GM12878 (cell line): ENCODE data around the gene NLGN1.

Source experiments
- BMI1 ChIP-seq: fragments of 450-650 bp; IDR thresholded peaks from 2 replicates; pipeline ENCODE4 v1.6.1; 2016; ENCODE audit warnings: mild to moderate bottlenecking, moderate library complexity, borderline replicate concordance
- CTCF ChIP-seq, 3 experiments: IDR thresholded peaks in 2 of 3; conservative IDR thresholded peaks in 1 of 3; 2 replicates each; pipeline ENCODE4 v1.5.1; 2011; ENCODE audit warnings: low read depth in 3 of 3, low read length in 3 of 3, mild to moderate bottlenecking in 3 of 3, control low read depth in 2 of 3, moderate library complexity in 2 of 3, inconsistent platforms in 1 of 3, mixed read lengths in 1 of 3; ENCODE audit not compliant: control insufficient read depth in 2 of 3, insufficient read depth in 1 of 3; ENCODE audit errors: extremely low read depth in 1 of 3
- EP300 ChIP-seq, 2 experiments: fragments of 150-350 bp in 1 of 2; IDR thresholded peaks; 2 replicates each; pipeline ENCODE4 v1.6.1; 2011 to 2012; ENCODE audit warnings: low read depth in 2 of 2, low read length in 2 of 2, borderline replicate concordance in 1 of 2, improper control_type of control experiment in 1 of 2, inconsistent platforms in 1 of 2; ENCODE audit not compliant: control insufficient read depth in 1 of 2
- JUNB ChIP-seq: IDR thresholded peaks from 2 replicates; pipeline ENCODE4 v1.6.1; 2016; ENCODE audit warnings: antibody characterized with exemption, mild to moderate bottlenecking
- NKRF ChIP-seq: fragments of 450-650 bp; conservative IDR thresholded peaks from 2 replicates; pipeline ENCODE4 v1.6.1; 2017; ENCODE audit warnings: mild to moderate bottlenecking, moderate library complexity
- RFX5 ChIP-seq: IDR thresholded peaks from 2 replicates; pipeline ENCODE4 v1.6.1; 2011; ENCODE audit warnings: low read depth, low read length, improper control_type of control experiment
- ZBED1 ChIP-seq: IDR thresholded peaks from 2 replicates; pipeline ENCODE4 v1.6.1; 2016; ENCODE audit warnings: borderline replicate concordance

GRCh38 chr3:173930251-173930650 lies 532.7 kb downstream of the NLGN1 start:
- TF ChIP-seq JUNB: no peak
- no peak for TF ChIP-seq EP300 (IDR thresholded peaks at IDR 0.05; ENCODE audit: borderline replicate concordance in 1 of 2, control insufficient read depth in 1 of 2, low read depth in 2 of 2, low read length in 2 of 2)
- TF ChIP-seq CTCF (IDR thresholded peaks at IDR 0.05 in 2 of 3, conservative IDR thresholded peaks at IDR 0.05 in 1 of 3; ENCODE audit: control insufficient read depth in 2 of 3, extremely low read depth in 1 of 3, insufficient read depth in 1 of 3, low read depth in 3 of 3, low read length in 3 of 3): no peak
- TF ChIP-seq NKRF: no peak
- no peak for TF ChIP-seq ZBED1
- no peak for TF ChIP-seq BMI1
- no peak for TF ChIP-seq RFX5
